GM19035 (cell line): ENCODE measurements around the gene TMEM121.

ENCODE experiments used
- ATAC-seq: cut with Tn5 transposase; IDR thresholded peaks from one replicate; pipeline ENCODE4 v1.9.1; 2021; ENCODE audit not compliant: unreplicated experiment

The TMEM121 gene

GRCh38 chr14:105527826-105528585, 1.6 kb downstream of the TMEM121 start:
- ATAC-seq = no peak

- ATAC-seq = no peak
Measured at GRCh38 chr14:105528586-105529318, 2.4 kb downstream of the TMEM121 start.

- ATAC-seq = no peak
Measured at GRCh38 chr14:105529319-105529568, 2.9 kb downstream of the TMEM121 start.

DNA sequence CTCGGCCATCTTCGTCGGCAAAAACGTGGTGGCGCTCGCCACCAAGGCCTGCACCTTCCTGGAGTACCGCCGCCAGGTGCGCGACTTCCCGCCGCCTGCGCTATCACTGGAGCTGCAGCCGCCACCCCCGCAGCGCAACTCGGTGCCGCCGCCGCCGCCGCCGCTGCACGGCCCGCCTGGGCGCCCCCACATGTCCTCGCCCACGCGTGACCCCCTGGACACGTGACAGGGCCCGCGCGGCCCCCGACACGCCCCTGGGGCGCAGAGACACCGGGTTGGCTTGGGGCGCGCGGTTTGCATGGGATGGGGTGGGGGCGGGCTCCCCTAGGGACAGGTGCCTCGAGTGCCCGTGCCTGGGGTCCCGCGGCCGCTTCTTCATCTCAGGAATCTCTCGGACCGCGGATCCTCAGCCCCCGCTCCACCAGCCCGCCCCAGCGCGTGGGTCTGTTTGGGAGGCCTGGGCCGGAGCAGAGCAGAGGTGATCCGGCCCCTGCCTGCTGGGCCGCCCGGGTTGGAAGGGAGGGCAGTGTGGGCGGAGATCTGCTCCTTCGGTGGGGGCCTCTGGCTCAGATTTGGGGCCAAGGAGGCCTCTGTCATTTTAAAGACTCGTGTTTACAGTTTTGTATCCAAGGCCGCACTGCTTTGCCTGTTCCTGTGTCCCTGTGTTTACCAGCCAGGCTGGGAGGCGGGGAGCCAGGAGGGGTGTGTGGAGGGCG, 3.3 kb downstream of the TMEM121 start:
- no peak for ATAC-seq

DNA sequence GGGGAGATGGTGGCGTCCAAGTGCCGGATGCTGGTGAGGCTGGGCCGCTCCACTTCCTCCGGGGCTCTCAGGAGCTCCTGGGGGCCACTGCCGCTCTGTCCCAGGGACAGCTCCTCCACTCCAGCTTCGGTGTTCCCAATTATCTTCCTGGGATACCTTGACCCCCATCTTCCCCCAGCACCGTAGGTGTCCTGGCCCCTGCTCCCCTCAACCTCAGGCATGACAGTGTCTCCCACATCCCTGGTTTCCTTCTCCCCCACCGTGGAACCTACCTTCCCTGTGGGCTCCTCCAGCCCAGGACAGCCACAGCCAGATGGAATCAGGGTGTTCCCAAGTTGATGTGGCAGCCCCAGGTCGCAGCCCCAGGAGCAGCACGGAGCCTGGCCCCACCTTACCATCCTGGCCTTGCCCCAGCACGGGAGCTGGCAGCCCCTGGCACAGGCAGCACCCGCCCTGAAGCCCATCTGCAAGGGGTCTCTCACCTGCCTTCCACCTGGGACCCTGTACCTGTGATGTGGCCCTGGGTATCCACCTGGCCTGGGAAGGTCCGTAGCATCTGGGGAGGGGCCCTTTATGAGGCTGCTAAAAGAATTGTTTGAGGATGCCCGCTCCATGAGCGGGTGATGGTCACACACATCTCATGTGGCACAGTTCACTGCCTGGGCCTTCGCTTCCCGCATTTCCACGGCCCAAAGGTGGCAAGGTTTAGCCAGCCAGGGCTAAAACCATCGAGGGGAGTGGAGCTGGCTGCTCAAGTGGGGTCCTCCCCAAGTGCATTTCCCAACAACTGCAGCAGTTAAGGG, 4.1 kb downstream of the TMEM121 start:
- ATAC-seq = no peak

GRCh38 chr14:105531088-105531893, 4.9 kb downstream of the TMEM121 start:
- no peak for ATAC-seq

GRCh38 chr14:105531894-105532623, 5.7 kb downstream of the TMEM121 start:
- no peak for ATAC-seq

DNA sequence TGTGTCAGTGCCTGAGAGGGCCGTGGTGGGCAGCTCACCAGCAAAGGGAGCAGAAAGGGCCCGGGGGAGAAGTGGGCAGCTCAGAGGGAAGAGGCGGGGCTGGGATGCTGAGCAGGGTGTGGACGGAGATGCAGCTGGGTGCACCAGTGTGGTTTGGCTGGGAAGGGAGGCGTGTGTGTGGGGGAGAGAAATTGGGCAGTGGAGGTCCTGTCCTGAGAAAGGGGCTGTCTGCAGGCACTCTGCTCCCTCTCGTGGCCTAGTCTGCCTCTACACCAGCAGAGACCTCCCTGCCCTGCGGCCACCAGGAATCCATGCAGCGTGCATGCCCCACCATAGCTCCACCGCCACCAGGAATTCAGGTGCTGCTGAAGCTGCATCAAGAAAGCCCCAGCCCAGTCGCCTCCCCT, 6.4 kb downstream of the TMEM121 start:
- ATAC-seq = no peak

GRCh38 chr14:105533391-105533790, 7.0 kb downstream of the TMEM121 start:
- ATAC-seq = no peak

DNA sequence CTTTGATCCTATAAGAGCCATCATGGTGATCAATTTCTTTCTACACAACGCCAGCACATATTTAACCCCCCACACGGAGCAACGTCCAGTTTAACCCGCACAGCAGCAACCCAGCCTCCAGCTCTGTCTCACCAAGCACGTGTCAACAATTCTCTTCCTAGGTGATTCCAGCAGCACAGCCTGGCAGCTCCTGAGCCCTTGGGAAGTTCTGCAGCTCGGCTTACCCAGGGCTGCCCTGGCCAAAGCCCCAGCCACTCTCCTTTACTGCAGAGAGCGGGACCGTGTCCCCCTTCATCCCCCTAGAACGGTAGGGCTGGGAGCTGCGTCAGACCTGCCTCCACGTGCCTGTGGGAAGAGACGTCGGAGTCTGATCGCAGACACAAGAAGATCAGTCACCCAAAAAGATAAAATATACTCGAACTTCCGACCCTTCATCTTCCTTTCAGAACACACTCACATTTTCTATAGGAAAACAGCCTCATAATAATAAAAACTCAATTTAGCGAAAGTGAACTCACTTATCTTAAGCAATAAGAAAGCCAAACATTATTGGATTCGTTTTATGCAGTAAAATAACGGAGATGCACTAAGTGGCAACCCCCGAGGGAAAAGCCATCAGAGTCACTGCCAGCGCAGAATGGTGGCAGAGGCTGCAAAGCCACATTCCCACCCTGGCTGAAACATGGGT, 7.6 kb downstream of the TMEM121 start:
- no peak for ATAC-seq

DNA sequence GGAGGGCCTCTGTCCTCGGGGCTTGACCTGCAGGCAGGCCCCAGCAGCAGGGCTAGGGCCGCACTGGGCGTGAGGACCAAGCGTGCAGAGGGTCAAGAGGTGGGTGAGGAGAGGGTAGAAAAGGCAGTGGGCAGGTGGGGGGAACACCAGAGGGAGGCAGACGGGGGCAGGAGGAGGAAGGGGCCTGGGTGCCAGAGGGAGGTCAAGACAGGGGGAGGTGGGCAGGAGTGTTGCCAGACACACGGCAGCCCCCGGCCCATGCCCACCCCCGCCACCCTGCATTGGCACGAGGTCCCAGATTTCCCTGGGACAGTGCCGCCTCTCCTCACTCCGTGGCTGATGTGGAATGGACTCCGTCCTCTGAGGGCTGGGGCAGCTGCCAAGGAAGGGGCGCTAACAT, 8.2 kb downstream of the TMEM121 start:
- no peak for ATAC-seq

DNA sequence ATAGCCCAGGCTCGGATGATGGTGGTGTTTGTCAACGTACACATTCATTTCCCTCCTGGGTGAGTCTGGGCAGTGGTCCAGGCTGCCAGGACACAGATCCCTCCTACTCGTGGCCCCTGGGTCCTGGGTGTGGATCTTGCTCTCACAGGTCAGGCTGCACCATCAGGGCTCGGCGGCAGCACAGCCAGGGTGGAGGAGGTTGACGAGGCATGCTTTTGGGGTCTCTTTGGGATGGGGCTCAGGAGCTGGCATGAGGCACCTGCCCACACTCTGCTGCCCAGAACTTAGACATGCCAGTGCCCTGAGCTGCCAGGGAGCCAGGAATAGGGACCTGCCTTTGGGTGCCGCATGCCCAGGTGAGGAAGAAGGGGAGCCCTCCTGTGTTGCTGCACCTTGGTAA, 9.7 kb downstream of the TMEM121 start:
- ATAC-seq = no peak

DNA sequence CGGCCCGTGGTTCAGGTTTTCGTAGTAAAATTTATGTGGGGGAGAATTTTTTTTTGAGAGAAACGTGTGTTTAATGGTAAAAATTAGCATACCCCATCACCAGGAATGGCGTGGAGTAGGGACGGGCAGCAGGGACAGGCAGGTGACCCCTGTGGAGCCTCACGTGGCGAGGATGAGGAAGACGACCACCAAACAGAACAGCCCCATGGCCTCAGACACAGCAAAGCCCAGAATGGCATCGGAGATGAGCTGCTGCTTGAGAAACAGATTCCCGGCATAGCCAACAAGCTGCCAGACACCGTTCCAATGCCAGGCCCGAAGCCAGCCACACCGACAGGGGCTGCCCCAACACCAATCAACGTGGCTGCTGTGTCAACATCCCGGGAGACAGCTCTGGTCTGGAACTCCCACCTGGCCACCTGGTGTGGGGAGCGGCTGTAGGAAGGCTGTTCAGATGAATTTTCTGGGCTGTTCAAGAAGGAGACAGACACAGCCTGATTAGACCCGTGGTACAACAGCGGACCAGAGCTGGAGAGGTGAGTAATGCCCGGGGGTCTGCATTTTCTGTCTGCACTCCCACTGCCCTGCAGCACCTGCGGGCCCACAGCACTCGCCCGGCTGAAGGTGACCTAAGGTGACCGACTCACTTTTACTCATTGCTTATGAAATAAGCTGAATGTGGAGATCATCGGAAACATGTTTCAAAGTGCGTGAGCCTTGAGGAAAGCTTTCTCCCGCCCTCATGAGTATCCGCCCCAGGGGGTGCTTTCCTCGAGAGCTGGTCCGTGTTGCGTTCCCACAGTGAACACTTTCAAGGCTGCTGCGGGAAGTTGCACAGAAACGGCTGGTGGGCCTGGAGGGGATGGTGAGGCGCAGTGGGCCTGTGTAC, 10.6 kb downstream of the TMEM121 start:
- ATAC-seq = no peak

GRCh38 chr14:105537580-105538474, 11.4 kb downstream of the TMEM121 start:
- peak; percentile 50 for ATAC-seq

DNA sequence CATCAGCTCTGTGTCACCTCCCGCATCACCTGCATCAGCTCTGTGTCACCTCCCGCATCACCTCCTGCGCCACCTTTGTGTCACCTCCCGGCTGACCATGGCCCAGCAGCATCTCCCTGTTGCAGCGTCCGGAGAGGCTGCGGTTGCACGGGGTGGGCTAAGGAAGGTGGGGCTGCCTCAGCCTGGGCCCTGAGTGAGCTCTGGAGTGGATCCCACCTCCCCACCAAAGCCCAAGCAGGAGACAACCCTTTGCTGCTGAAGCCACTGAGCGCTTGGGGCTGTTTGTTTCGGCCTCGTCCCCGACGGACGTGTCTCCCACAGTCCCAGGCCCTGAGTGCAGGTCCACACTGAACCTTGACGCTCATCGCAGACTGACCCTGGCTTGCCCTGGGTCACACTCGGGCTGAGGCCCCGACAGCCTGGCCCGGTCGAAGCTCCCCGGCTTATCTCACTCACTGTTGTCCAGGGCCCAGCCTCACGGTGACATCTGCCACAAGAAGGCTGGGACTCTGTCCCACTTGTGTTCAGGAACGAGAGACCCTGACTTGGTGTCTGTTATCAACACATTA, 12.2 kb downstream of the TMEM121 start:
- no peak for ATAC-seq

- ATAC-seq = no peak
Measured at GRCh38 chr14:105540811-105541210, 14.4 kb downstream of the TMEM121 start.
